Lower lobe of right lung (tissue), 2 donors: ENCODE data around the gene FOXF1. TPM values are rescaled to one million over a fixed set of nuclear protein-coding genes. Genes with fewer than 3 reads are reported as not detected.

ENCODE experiments used
- ATAC-seq, 2 donors: fragments of 200-7000 bp; cut with Tn5 transposase; one replicate each; pipeline ENCODE4 v1.9.1; 2020 to 2022; ENCODE audit warnings: mild to moderate bottlenecking in 2 of 2, moderate library complexity in 2 of 2
- DNase-seq: peaks from one replicate; pipeline ENCODE4 v3.0.0-alpha.2; 2020
- H3K27ac ChIP-seq: fragments of 200-600 bp; one replicate; pipeline ENCODE4 v1.8.0; 2022
- H3K27me3 ChIP-seq: fragments of 200-600 bp; one replicate; pipeline ENCODE4 v1.8.0; 2022; ENCODE audit warnings: low read depth
- H3K36me3 ChIP-seq: fragments of 200-600 bp; one replicate; pipeline ENCODE4 v1.8.0; 2022; ENCODE audit warnings: mild to moderate bottlenecking
- H3K4me1 ChIP-seq: fragments of 200-600 bp; one replicate; pipeline ENCODE4 v1.8.0; 2022
- H3K4me3 ChIP-seq: fragments of 200-600 bp; one replicate; pipeline ENCODE4 v1.8.0; 2022; ENCODE audit warnings: mild to moderate bottlenecking
- H3K9me3 ChIP-seq: fragments of 200-600 bp; one replicate; pipeline ENCODE4 v1.8.0; 2022
- intact Hi-C: fragments of 100-400 bp; cut with DNase I; formaldehyde crosslinking; loops from one replicate; pipeline ENCODE4 v1.11.0; 2022
- total RNA-seq: library from RNA; stranded (reverse); fragmentation: NEBNext Ultra II Directional; extraction: Animal tissue kit (Norgen Biotek cat#: 25700); gene quantifications from one replicate; pipeline ENCODE4 v1.2.1, GENCODE V29; 2021
- TF ChIP-seq, protein P1 (sequence below): fragments of 200-600 bp; IDR thresholded peaks from one replicate; pipeline ENCODE4 v1.8.0; 2022; ENCODE audit warnings: antibody characterized with exemption, mild to moderate bottlenecking
- donor health status: DM: no; HTN: yes; CAD: no; lungs with severe emphysema.

Gene FOXF1
- total RNA-seq, 1 donor from 2014 or later, result 31.2 TPM

- H3K4me1 ChIP-seq, result no peaks in the 10 kb centered on the region
- H3K27ac ChIP-seq, result peak overlapping the region; percentile 89
- TF ChIP-seq, protein P1, sequence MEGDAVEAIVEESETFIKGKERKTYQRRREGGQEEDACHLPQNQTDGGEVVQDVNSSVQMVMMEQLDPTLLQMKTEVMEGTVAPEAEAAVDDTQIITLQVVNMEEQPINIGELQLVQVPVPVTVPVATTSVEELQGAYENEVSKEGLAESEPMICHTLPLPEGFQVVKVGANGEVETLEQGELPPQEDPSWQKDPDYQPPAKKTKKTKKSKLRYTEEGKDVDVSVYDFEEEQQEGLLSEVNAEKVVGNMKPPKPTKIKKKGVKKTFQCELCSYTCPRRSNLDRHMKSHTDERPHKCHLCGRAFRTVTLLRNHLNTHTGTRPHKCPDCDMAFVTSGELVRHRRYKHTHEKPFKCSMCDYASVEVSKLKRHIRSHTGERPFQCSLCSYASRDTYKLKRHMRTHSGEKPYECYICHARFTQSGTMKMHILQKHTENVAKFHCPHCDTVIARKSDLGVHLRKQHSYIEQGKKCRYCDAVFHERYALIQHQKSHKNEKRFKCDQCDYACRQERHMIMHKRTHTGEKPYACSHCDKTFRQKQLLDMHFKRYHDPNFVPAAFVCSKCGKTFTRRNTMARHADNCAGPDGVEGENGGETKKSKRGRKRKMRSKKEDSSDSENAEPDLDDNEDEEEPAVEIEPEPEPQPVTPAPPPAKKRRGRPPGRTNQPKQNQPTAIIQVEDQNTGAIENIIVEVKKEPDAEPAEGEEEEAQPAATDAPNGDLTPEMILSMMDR, result no peak
- ATAC-seq, result no peak
- H3K27me3 ChIP-seq, result peaks cover 94% of the 10 kb centered on the region
- no peak for DNase-seq
- H3K4me3 ChIP-seq, result peak overlapping the region; percentile 66
- H3K36me3 ChIP-seq, result no peaks in the 10 kb centered on the region
- intact Hi-C loops, result no loop called here
- H3K9me3 ChIP-seq, result no peaks in the 10 kb centered on the region
Measured at GRCh38 chr16:86501989-86502855, 8.1 kb upstream of the FOXF1 start.

DNA sequence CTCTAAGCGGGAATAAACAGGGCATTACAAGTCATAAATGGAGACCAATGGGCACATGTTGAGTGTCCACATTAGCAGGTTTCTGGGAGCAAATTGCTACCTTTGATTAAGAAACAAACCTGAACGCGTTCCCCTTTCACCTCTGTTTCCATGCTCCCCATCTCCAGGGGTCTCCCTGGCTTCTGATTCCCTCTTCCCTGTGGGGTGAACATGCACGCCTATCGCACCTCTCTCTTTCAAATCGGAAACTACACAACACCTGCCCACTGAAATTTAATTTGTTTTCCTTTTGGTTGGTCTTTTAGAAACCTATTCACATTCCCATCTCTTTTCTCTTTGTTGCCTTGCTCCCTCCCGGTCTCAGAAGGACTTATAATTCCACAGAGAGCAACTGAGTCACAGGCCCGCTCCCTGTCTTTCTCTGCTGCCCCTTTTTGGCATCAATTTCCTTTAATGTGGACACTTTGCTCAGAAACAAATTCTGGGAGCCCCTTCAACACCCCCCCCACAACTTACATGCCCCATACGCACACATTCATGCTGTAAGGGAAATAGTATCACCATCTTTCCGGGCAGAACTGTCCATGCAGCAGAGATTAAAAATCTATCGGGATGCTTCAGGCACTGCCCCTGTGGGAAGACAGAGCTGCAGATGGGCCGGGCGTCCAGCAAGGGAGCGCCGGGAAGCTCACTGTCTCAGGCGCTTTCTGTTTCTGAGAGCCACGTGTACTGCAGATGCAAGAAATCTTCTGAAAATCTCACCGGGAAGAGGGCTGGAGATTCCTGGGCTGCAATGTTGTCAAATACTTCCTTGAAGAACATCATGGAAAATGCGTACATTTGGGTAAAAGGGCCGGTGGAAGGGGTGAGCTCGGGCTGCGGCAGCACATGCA, 7.2 kb upstream of the FOXF1 start:
- Histone ChIP-seq H3K9me3 (no peaks in the 10 kb centered on the region), H3K4me1 (peaks cover 3% of the 10 kb centered on the region), H3K4me3 (peak overlapping the region; percentile 66), H3K27me3 (peaks cover 94% of the 10 kb centered on the region), H3K27ac (peak overlapping the region; percentile 89), H3K36me3 (no peaks in the 10 kb centered on the region)
- ATAC-seq, result no peak
- TF ChIP-seq, protein P1, result no peak
- intact Hi-C loops, result no loop called here
- no peak for DNase-seq

DNA sequence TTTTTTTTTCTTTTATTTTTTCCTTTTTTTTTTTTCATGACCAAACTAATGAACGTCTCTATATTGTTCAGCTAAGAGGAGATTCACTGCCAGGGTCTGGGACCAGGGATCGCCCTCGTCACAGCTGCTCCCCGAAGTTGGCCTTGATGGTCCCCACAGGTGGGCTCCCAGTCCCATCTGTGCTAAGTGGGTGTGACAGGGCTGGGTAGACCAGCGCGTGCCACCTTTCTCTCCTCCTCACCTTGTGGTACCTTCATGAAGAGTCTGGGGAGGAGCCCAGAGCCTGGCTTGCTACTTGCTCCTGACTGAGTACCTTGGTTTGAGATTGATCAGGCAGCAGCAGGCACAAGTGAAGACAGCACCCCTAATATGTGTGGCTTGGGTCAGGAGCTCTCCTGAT, 6.5 kb upstream of the FOXF1 start:
- Histone ChIP-seq H3K36me3 (no peaks in the 10 kb centered on the region), H3K27ac (peak overlapping the region; percentile 89), H3K4me1 (peaks cover 10% of the 10 kb centered on the region), H3K27me3 (peaks cover 94% of the 10 kb centered on the region), H3K9me3 (no peaks in the 10 kb centered on the region), H3K4me3 (peak overlapping the region; percentile 66)
- no peak for DNase-seq
- ATAC-seq, result no peak
- TF ChIP-seq, protein P1, result no peak
- intact Hi-C loops, result no loop called here

DNA sequence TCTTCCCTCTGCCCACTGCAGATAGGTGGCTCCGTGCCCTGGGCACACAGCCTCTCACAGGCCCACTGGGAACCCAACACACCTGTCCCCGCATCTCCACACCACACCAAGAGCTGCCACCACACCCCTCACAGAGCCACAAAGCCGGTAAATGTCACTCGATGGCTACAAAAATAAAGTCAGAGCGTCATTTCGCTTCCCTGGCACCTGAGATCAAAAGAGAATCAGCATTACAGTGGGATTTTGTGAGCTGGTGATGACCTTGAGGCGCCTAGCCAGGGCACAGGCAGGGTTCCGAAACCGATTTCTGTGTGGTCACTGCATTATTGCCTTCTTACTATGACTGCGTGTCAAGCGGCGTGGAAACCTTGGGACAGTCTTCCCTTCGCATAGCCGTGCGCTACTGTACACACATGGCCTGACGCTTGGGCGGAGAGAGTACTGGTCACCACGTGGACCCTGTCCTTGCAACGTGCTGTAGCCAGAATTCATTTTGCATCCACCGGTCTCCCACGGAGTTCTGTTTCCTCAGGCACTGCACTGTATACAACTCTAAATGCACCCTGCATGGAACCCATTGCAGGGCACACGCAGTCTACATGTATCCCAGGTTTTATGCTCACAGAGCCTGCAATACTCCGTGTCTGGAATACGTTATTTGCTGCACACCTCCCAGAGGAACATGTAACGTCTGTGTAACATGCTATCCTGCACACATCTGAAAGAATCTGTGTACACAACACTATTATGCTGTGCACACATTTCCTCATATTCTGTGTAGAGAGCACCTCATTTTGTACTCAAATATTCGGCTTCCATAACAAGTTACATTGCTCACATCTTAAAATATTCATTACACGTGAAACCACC, 5.8 kb upstream of the FOXF1 start:
- TF ChIP-seq, protein P1, result no peak
- ATAC-seq (no peak), DNase-seq (no peak)
- H3K9me3 ChIP-seq, result no peaks in the 10 kb centered on the region
- H3K27ac ChIP-seq, result peak overlapping the region; percentile 89
- H3K36me3 ChIP-seq, result no peaks in the 10 kb centered on the region
- H3K27me3 ChIP-seq, result peaks cover 92% of the 10 kb centered on the region
- peaks cover 17% of the 10 kb centered on the region for H3K4me1 ChIP-seq
- H3K4me3 ChIP-seq, result peak overlapping the region; percentile 66
- intact Hi-C loops, result no loop called here
